HEK293 (cell line): Measurements from ENCODE around the gene MPHOSPH6.

ENCODE experiments used
- CTCF ChIA-PET: fragments of 350-600 bp; formaldehyde crosslinking; extraction: SDS; loops from one replicate; lab custom pipeline; 2021; ENCODE audit warnings: antibody characterized with exemption; lab: Yijun Ruan, JAX
- POLR2A ChIA-PET: fragments of 300-600 bp; formaldehyde crosslinking; extraction: SDS; loops from one replicate; lab custom pipeline; 2020; ENCODE audit warnings: antibody characterized with exemption, inconsistent platforms; lab: Yijun Ruan, JAX
- H3K27ac ChIP-seq: fragments of 200-500 bp; sonication (Bioruptor generic); 2 replicates; pipeline ENCODE4 v1.5.1; 2014; ENCODE audit warnings: low read depth, low read length, control low read depth, inconsistent platforms; ENCODE audit errors: extremely low read depth
- H3K36me3 ChIP-seq, 2 experiments: fragments of 200-500 bp in 1 of 2; sonication (Bioruptor generic) in 1 of 2; 1 replicate in 1 of 2; 2 replicates in 1 of 2; pipeline ENCODE4 v1.5.1; 2014 to 2017; ENCODE audit warnings: inconsistent platforms in 2 of 2, low read length in 2 of 2; ENCODE audit not compliant: control insufficient read depth in 2 of 2, insufficient read depth in 1 of 2
- H3K4me1 ChIP-seq: fragments of 200-500 bp; sonication (Bioruptor generic); 2 replicates; pipeline ENCODE4 v1.5.1; 2014; ENCODE audit warnings: mild to moderate bottlenecking, low read length, inconsistent platforms; ENCODE audit not compliant: control insufficient read depth, insufficient read depth
- H3K4me3 ChIP-seq: 2 replicates; pipeline ENCODE4 v1.5.1; 2011; ENCODE audit warnings: low read depth, mild to moderate bottlenecking, control low read depth, low read length, moderate library complexity
- H3K9me3 ChIP-seq: fragments of 200-500 bp; sonication (Bioruptor generic); 2 replicates; pipeline ENCODE4 v1.5.1; 2014; ENCODE audit warnings: low read depth, low read length, inconsistent platforms; ENCODE audit not compliant: control insufficient read depth, insufficient read depth
- ATF2 ChIP-seq: fragments of 450-650 bp; formaldehyde crosslinking; IDR thresholded peaks from 2 replicates; pipeline ENCODE4 v1.5.1; 2016; ENCODE audit warnings: missing biosample characterization, missing genetic modification characterization, low read depth
- FEZF1 ChIP-seq: fragments of 450-650 bp; formaldehyde crosslinking; IDR thresholded peaks from 2 replicates; pipeline ENCODE4 v1.5.1; 2016; ENCODE audit warnings: missing biosample characterization, missing genetic modification characterization
- KLF10 ChIP-seq: fragments of 450-650 bp; IDR thresholded peaks from 2 replicates; pipeline ENCODE4 v1.5.1; 2018; ENCODE audit warnings: missing biosample characterization, mild to moderate bottlenecking, missing genetic modification characterization
- KLF16 ChIP-seq: fragments of 450-650 bp; formaldehyde crosslinking; IDR thresholded peaks from 2 replicates; pipeline ENCODE4 v1.5.1; 2017; ENCODE audit warnings: missing biosample characterization, missing genetic modification characterization
- PRDM6 ChIP-seq: fragments of 450-650 bp; formaldehyde crosslinking; IDR thresholded peaks from 2 replicates; pipeline ENCODE4 v1.5.1; 2017; ENCODE audit warnings: missing biosample characterization, missing genetic modification characterization
- SP7 ChIP-seq: fragments of 450-650 bp; formaldehyde crosslinking; IDR thresholded peaks from 2 replicates; pipeline ENCODE4 v1.5.1; 2016; ENCODE audit warnings: missing biosample characterization, missing genetic modification characterization
- TSHZ1 ChIP-seq: fragments of 450-650 bp; formaldehyde crosslinking; IDR thresholded peaks from 2 replicates; pipeline ENCODE4 v1.5.1; 2016; ENCODE audit warnings: missing biosample characterization, missing genetic modification characterization, borderline replicate concordance
- ZBTB21 ChIP-seq: fragments of 450-650 bp; formaldehyde crosslinking; IDR thresholded peaks from 2 replicates; pipeline ENCODE4 v1.5.1; 2017; ENCODE audit warnings: missing biosample characterization, missing genetic modification characterization
- ZBTB26 ChIP-seq: fragments of 450-650 bp; formaldehyde crosslinking; optimal IDR thresholded peaks from 2 replicates; pipeline ENCODE3; 2016; ENCODE audit warnings: missing biosample characterization, mild to moderate bottlenecking, missing genetic modification characterization
- ZFP3 ChIP-seq: fragments of 450-650 bp; formaldehyde crosslinking; IDR thresholded peaks from 2 replicates; pipeline ENCODE4 v1.5.1; 2016; ENCODE audit warnings: low read depth, missing biosample characterization, missing genetic modification characterization
- ZNF140 ChIP-seq: fragments of 450-650 bp; formaldehyde crosslinking; IDR thresholded peaks from 2 replicates; pipeline ENCODE4 v1.5.1; 2016; ENCODE audit warnings: missing biosample characterization, missing genetic modification characterization
- ZNF221 ChIP-seq: fragments of 450-650 bp; formaldehyde crosslinking; IDR thresholded peaks from 2 replicates; pipeline ENCODE4 v1.5.1; 2017; ENCODE audit warnings: missing biosample characterization, missing genetic modification characterization, borderline replicate concordance
- ZNF239 ChIP-seq: fragments of 450-650 bp; formaldehyde crosslinking; IDR thresholded peaks from 2 replicates; pipeline ENCODE4 v1.5.1; 2016; ENCODE audit warnings: missing biosample characterization, missing genetic modification characterization
- ZNF24 ChIP-seq: fragments of 450-650 bp; formaldehyde crosslinking; IDR thresholded peaks from 2 replicates; pipeline ENCODE4 v1.5.1; 2016; ENCODE audit warnings: missing biosample characterization, missing genetic modification characterization
- ZNF501 ChIP-seq: fragments of 450-650 bp; formaldehyde crosslinking; IDR thresholded peaks from 2 replicates; pipeline ENCODE4 v1.5.1; 2016; ENCODE audit warnings: missing biosample characterization, missing genetic modification characterization
- ZNF510 ChIP-seq: fragments of 450-650 bp; formaldehyde crosslinking; IDR thresholded peaks from 2 replicates; pipeline ENCODE4 v1.5.1; 2018; ENCODE audit warnings: mild to moderate bottlenecking, missing genetic modification characterization, missing biosample characterization; ENCODE audit not compliant: insufficient replicate concordance
- ZNF585B ChIP-seq: fragments of 450-650 bp; formaldehyde crosslinking; IDR thresholded peaks from 2 replicates; pipeline ENCODE4 v1.5.1; 2016; ENCODE audit warnings: missing biosample characterization, missing genetic modification characterization
- ZNF660 ChIP-seq: fragments of 450-650 bp; IDR thresholded peaks from 2 replicates; pipeline ENCODE4 v1.5.1; 2018; ENCODE audit warnings: missing biosample characterization, mild to moderate bottlenecking, missing genetic modification characterization
- ZSCAN5A ChIP-seq: fragments of 450-650 bp; formaldehyde crosslinking; IDR thresholded peaks from 2 replicates; pipeline ENCODE4 v1.5.1; 2016; ENCODE audit warnings: missing biosample characterization, missing genetic modification characterization

The MPHOSPH6 gene

GRCh38 chr16:82137822-82138167, 32.2 kb downstream of the MPHOSPH6 start:
- H3K27ac ChIP-seq: no peak overlapping the region
- peaks cover 0 to 11% of the 10 kb centered on the region in 2 experiments; a peak in 1 of 3 replicates for H3K36me3 ChIP-seq
- CTCF ChIA-PET: no interaction called here
- no peaks in the 10 kb centered on the region for H3K9me3 ChIP-seq
- TF ChIP-seq ZNF24: no peak
- no peak for TF ChIP-seq KLF16
- TF ChIP-seq ATF2 (tag by site-specific recombination): no peak
- no peak for TF ChIP-seq ZSCAN5A (tag by site-specific recombination)
- no peak for TF ChIP-seq ZNF585B (tag by site-specific recombination)
- no peak for TF ChIP-seq ZNF140 (tag by site-specific recombination)
- TF ChIP-seq TSHZ1 (tag by site-specific recombination): no peak
- TF ChIP-seq ZNF660: no peak
- no peak for TF ChIP-seq ZBTB26
- no peak for TF ChIP-seq ZNF510
- no peak for TF ChIP-seq PRDM6 (tag by site-specific recombination)
- POLR2A ChIA-PET: no interaction called here
- peaks cover 7% of the 10 kb centered on the region for H3K4me1 ChIP-seq
- no peak overlapping the region for H3K4me3 ChIP-seq

- ChIA-PET CTCF (no interaction called here), POLR2A (no interaction called here)
- peaks cover 0 to 11% of the 10 kb centered on the region in 2 experiments; a peak in 1 of 3 replicates for H3K36me3 ChIP-seq
- H3K4me1 ChIP-seq: peaks cover 7% of the 10 kb centered on the region
- H3K9me3 ChIP-seq: no peaks in the 10 kb centered on the region
- no peak overlapping the region for H3K27ac ChIP-seq
- TF ChIP-seq ZNF239 (tag by site-specific recombination) (no peak), ZFP3 (tag by site-specific recombination) (no peak), ZNF510 (no peak), ZBTB21 (tag by site-specific recombination) (no peak), ZNF221 (no peak), KLF10 (tag by site-specific recombination) (no peak), SP7 (tag by site-specific recombination) (no peak), FEZF1 (tag by site-specific recombination) (no peak), ZNF501 (tag by site-specific recombination) (no peak)
- no peak overlapping the region for H3K4me3 ChIP-seq
Measured at GRCh38 chr16:82136956-82137821, 32.8 kb downstream of the MPHOSPH6 start.
